GM18858 (cell line): ENCODE measurements around the gene TBC1D20.
"Not testable (repeated sequence)": the region's sequence is repeated elsewhere in the genome, so short reads cannot be mapped to it uniquely, and the experiment has no call there.

Experiments used
- ATAC-seq: cut with Tn5 transposase; IDR thresholded peaks from one replicate; pipeline ENCODE4 v1.9.1; 2021; ENCODE audit not compliant: unreplicated experiment

TBC1D20 gene

DNA sequence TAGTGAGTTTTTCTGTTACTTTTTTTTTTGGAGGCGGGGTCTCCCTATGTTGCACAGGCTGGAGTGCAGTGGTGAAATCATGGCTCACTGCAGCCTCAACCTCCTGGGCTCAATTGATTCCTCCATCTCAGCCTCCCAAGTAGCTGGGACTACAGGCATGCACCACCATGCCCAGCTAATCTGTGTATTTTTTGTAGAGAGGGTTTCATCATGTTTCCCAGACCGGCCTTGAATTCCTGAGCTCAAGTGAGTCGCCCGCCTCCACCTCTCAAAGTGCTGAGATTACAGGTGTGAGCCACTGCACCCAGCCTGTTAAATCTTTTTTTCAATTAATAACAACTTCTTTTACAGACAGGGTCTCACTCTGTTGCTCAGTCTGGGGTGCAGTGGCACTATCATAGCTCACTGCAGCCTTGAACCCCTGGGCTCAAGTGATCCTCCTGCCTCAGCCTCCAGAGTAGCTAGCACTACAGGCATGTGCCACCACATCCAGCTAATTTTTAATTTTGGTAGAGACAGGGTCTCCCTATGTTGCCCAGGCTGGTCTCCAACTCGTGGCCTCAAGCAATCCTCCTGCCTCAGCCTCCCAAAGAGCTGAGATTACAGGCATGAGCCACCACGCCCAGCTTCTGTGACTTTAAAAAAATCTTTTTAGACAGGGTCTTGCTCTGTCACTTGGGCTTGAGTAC lies 14.4 kb upstream of the TBC1D20 start:
- ATAC-seq, result not testable (repeated sequence)

DNA sequence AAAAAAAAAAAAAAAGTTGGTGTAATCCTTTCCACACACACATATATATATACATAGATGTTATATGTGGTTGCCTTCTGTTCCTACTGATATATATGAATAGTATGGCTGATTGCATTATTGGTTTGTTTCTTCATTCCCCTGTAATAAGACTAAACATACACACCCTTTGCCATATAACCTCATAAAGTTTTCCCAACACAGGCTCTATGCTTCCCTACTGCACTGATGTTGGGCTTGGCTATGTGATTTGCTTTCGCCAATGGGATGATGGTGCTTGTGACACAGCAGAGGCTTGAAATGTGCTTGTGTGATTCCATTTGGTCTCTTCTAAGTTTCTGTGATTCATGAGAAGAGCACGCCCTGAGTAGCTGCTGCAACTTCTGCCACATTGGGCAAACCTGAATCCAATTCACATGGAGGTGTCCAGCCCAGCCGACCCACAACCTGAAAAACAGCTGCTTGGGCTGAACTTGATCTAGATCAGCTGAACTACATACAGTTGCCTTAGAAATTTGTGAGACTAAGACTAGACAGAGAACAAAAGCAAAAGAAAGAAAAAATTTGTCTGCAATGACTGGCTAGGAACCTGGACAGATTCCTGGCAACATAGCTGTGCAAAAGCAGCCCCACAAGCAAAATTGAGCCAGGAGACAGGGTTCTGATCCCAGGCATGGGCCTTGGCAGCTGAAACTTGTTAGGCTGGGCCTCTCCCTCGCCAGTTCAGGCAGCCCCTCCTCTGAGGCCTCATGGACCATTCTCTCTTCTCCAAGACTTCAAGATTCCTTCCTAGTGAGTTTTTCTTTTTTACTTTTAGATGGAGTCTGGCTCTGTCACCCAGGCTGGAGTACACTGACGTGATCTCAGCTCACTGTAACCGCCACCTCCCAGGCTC lies 13.4 kb upstream of the TBC1D20 start:
- no peak for ATAC-seq

DNA sequence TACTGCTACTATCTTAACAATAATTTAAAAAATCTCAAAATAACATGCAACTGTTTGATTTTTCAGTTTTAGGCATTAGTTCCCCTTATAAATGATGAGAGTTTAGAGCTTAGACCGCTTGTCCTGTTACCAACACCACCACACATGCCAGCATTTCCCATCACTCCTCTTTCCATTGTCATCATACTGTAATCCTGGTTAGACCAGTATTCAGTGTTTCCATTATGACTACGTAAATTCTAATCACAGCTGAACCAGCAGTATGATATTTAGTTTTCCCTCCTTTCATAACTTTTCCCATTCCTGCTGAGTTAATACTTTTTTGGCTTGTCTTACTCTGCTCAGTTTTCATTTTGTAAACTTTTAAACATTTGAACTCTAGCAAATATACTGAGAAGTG lies 12.2 kb upstream of the TBC1D20 start:
- no peak for ATAC-seq

DNA sequence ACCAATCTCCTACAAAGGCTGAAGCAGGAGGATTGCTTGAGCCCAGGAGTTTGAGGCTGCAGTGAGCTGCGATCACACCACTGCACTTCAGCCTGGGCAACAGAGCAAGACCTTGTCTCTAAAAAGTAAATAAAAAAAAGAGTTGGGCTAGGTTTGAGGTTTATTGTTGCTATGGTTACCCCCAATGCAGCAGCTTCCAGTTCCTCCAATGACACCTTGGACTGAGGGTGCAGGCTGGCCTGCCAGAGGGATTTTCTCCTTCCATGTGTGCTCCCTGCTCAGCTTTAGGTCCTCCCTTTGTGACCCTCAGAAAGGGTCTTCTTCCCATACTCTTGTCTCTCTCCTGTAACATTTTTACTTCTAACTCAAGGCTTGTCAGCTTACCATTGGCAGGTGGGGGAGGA lies 10.6 kb upstream of the TBC1D20 start:
- no peak for ATAC-seq

DNA sequence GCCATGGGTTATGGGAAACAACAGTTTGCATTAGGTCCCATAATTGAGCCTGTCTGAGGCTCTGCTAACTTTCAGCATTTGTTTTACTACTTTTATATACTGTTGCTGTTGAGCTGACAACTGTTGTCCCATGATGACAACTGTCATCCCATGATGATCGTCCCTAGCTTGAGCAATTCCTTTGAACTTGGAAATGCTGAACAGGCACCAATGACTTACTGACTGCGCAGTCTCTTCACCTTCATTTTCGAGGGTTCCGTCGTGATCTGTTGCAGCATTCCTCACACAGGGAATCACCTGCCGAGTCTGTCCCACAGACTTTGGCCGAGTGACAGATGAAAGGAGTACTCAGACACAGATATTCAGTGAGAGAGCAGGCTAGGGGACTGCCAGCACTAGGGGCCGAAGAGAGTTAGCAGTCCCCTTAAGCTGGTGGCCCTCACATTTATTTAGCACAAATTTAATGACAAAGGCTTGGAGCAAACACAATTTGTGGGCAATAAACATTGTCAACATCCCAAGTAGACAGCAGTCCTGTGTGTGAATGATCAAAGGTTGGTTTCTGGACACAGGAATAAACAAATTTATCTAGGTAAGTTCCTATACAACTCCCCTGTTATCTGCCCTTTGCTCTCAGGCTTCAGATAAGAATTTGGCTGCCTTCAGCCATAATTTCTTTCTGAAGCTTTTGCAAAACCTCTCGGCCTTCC lies 10.0 kb upstream of the TBC1D20 start:
- ATAC-seq, result no peak

DNA sequence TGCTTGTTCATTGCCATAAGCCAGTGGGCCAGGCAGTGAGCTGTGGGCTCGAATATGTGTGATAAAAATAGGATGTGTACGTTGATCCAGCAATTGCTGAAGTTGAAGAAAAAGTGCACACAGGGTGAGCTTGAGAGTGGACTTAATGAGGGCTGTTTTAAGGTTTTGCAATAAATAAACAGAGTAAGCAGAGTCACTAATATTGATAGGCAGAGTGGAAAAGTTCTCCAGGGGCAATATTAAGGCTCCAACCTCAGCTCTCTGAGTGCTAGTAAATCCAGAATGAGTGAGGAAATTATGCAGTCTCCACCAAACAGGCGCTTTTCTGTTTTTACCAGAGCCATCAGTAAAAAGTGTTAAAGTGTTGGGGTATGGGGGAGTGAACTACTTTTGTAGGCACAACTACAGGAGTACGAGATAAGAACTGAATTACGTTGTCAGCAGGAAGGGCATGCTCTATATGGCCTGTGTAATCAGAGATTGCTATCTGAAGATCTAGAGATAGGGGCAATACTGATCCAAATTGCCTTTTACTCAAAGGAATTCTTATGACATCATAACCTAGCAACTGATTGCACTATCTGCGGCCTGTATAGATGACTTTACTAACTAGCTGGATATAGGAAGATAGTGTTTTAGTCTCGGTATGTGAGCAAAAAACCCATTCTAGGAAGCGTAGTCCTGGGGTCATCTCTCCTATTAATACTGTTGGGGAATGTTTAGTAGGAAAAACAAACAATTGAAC lies 7.6 kb upstream of the TBC1D20 start:
- ATAC-seq, result no peak

DNA sequence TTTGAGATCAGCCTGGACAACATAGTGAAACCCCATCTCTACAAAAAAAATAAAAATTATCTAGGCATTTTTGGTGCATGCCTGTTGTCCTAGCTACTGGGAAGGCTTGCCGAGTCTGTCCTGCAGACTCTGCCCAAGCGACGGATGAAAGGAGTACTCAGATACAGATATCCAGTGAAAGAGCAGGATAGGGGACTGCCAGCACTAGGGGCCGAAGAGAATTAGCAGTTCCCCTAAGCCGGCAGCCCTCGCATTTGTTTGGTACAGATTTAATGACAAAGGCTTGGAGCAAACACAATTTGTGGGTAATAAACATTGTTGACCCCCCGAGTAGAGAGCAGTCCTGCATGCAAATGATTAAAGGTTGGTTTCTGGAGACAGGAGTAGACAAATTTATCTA lies 5.4 kb upstream of the TBC1D20 start:
- no peak for ATAC-seq

DNA sequence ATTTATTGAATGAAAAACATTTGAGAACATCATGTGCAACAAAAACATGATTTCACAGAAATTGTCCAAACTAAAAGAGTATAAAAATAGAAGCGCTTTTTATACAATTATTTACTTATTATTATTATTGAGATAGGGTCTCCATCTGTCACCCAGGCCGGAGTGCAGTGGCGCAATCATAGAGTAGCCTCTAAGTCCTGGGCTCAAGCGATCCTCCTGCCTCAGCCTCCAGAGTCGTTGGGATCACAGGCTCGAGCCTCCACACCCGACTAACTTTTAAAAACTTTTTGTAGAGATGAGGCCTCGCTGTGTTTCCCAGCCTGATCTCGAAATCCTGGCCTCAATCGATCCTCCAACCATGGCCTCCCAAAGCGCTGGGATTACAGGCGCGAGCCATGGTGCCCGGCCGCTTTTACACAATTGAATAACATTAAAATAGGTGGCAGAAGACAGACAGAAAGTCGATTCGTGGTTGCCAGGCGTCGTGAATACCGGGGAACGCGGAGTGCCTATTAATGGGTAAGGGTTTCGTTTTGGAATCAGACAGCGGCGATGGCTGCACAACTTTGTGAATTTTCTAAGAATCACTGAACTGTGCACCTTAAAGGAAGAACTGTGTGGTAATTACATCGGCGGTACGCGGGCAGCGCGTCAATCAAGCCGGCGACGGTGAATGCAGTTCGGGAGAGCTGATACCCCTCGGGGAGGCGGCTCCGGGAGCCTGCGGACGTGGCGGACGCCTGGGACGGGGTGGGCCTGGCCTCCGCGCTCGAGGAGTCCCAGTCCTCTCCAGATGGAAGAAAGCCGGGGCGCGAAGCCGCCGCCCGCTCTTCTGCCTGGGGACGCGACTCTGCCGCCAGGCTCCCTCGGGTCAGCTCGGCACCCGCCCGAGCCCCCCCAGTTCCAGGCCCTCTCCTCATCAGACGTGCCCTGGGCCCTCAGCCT lies 807 bp downstream of the TBC1D20 start:
- peak; percentile 20 for ATAC-seq

DNA sequence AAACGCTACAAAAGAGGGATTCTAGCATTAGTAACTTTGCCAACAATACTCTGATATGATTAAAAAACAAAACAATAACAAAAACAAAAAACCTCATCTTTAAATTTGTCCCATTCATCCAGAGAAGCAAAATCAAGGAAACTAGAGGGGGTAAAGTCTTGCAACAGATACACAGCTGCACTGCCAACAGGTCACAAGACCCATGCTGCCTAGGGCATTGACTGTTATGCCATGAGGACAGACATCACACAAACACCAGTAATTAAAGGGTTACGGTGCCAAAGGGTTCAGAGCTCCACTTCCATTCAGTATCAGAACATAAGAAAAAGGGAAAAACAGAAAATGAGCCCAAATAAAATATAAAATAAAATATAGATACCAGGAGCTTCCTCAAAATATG lies 1.6 kb downstream of the TBC1D20 start:
- ATAC-seq, result no peak

DNA sequence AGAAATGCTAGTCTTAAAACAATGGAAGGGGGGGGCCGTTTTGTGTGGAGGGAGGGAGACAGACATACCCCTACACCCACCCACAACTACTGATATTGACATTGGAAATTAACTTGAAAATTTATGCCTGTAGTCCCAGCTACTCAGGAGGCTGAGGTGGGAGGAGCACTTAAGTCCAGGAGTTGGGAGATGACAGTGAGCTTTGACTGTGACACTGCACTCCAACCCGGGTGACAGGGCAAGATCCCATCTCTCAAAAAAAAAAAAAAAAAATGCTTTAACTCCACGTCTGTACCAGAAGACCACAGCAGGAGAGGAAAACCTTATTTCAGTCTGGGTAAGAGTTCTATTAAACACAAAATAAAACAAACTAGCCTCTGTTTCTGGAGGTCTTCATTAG lies 2.2 kb downstream of the TBC1D20 start:
- ATAC-seq, result no peak

DNA sequence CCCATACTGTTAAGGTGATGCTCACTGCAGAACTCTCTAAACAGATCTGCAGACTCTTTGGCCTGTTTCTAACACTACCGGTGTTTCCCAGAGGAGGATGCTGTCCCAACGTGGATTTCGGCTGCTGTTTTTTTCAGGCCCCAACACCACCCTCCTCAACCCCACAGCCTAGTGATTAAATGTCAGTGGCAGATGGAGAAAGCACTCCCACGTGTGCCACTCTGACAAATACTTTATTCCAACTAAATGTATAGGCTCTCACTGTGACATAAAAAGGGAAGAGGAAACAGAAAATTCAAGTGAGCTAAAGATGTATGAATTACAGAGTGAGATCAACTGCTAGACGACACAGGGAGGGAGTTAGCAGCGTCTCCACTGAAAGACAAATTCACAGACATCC lies 3.6 kb downstream of the TBC1D20 start:
- ATAC-seq, result no peak

DNA sequence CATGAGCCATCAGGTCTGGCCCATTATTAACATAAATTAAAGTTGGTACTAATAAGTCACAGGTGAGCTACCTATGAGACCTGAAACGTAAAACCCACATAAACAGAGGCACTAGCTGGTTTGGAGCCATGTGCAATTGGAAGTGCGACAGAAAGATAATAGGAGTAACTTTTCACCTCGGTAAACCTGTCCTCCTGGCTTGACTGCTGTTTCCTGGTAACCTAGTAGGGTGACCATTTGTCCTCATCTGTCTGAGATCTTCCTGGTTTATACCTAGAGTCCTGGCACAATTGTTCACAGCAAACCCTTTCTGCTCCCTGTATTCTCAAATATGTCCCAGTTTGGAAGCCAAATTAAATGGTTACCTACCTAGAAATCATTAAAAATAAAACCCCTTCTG lies 7.4 kb downstream of the TBC1D20 start:
- ATAC-seq, result no peak

DNA sequence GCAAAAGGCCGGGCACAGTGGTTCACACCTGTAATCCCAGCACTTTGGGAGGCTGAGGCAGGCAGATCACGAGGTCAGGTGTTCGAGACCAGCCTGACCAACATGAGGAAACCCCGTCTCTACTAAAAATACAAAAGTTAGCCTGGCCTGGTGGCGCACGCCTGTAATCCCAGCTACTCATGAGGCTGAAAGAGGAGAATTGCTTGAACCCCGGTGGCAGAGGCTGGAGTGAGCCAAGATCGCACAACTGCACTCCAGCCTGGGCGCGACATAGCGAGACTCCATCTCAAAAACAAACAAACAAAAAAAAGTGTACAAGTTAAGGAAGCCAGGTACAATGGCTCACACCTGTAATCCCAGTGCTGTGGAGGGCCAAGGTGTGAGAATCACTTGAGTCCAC lies 10.3 kb downstream of the TBC1D20 start:
- not testable (repeated sequence) for ATAC-seq

DNA sequence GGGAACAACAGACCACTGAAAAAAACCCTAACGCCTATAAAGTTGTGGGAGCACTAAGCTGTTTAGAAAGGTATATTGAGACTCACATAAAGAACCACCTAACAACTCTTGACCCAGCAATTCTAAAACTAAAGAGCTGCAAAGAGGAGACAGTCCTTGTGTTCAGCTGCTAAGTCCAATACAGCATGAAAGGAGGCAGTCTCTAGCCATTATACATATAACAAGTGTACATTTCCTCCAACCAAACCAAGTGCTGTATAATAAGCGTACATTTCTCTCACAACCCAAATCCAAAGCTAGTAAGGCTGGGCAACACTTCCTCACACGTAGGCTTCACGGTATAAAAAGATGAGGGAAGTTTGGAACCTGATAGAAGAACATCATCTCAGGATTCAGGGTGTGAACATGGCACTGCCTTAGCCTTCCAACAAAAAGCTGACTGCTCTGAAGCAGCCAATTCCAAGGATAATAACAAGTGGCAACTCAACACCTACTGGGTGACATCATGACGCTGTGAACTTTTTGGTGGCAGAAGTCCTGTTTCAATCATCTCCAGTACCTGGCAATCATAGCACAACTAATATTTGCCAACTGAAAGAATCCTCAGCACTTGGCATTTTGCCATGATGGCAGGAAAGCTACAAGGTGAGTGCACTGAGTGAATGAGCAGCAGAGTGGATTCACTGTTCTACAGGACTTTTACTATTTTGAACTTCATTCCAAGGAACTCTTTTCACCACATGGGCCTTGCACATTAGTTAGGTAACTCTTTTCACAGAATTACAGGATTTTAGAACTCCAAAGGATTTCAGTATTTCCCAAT lies 16.6 kb downstream of the TBC1D20 start:
- ATAC-seq, result no peak

DNA sequence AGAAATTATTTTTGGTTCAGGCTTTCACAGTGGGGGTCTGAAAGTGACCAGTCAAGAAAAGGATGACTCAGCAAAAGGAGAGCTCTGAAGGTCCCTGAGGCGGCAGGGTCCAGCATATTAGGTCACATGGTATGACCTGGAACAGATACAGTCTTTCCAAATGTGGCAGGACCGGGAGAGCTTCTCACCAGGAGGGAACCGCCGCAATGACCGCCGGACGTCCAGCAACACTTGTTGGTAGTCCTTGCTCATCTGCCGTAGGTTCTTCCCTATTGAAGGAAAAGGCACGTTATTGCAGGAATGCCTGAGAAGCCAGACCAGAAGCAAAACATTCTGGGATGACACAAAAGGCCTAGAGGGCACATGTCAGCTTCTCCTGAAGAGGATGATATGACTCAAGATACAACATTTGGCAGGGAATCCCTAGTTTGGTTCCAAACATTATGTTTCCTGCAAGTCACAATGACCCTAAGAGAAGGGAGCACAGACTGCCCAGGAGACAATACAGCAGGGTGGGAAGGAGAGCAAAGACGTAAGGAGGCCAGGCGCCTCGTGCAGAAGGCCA lies 17.4 kb downstream of the TBC1D20 start:
- no peak for ATAC-seq

DNA sequence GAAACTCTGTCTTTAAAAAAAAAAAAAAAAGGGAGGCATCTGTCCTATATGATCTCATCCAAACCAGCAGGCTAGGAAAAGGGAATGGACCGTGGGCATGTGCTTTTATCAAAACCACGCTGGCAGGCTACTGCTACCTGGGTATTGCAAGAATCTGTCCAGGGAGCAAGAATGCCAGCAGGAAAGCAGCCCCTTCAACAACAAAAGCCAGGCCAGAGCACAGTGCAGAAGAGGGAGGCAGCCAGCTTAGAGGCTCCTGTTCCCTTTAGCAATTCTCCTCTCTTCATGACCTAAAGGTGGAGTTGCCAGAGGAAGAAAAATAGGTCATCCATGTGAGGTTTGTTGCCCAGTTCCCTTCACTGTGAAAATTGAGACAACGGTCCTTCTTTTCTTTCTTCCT lies 18.2 kb downstream of the TBC1D20 start:
- ATAC-seq, result no peak

DNA sequence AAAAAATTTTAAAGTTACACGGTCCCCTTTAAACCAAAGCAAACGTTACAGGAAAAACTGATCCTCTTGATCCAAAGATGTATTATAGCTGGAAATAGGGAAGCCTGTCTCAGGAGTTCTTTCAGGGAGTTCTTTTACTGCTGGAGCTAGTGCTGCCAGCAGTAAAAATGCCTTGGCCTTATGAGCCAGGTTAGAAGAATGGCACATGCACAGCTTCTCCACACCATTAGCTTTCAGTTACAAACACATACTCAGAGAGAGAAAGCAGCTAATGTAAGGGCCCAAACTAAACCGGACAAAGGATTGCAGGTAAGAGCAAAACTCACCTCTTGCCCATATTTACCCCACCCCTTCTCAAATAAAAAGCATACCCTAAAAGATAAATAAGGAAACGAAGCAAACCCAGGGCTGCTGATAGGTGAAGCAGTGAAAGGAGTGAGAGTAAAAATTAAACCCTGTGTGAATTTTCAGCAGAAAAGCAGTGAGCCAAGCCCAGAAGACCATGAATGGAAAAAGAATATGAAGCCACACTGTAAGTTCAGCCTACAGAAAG lies 19.0 kb downstream of the TBC1D20 start:
- no peak for ATAC-seq

DNA sequence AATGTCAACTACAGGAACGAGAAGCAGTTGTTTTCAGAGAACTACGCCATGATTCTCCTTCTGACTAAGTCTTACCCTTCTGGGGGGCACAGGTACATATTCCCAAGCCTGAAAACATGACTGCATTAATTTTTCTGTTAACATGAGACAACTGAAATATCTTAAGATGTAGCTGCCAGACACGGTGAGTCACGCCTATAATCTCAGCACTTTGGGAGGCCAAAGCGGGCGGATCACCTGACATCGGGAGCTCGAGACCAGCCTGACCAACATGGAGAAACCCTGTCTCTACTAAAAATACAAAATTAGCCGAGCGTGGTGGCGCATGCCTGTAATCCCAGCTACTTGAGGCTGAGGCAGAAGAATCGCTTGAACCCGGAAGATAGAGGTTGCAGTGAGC lies 21.7 kb downstream of the TBC1D20 start:
- no peak for ATAC-seq

DNA sequence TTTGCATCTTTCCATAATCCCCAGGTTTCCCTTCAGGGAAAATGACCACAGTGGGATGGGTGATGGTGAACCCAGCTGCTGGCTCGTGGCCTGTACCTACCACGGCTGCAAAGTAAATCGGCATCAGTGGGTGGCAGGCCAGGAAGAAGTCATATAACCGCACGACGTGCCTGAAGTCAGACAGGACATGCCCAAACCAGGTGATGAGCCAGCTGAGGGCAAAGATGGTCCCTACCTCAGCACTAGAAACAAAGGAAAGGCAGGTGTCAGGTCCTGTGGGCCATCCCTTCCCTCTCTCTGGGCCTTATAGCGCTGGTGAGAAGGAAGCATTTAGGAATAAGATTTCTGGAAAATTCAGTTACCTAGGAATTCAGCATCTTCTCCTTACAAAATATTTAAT lies 22.2 kb downstream of the TBC1D20 start:
- no peak for ATAC-seq
